HEK293T (cell line): Measurements from ENCODE around the gene ZNF418.

Experiments
- BHLHE40 ChIP-seq: fragments of 450-650 bp; IDR thresholded peaks from 2 replicates; pipeline ENCODE4 v1.6.1; 2016; ENCODE audit warnings: mild to moderate bottlenecking, moderate library complexity, borderline replicate concordance
- CTBP1 ChIP-seq: fragments of 450-650 bp; IDR thresholded peaks from 2 replicates; pipeline ENCODE4 v1.6.1; 2016; ENCODE audit warnings: borderline replicate concordance
- ELF4 ChIP-seq: fragments of 450-650 bp; IDR thresholded peaks from 2 replicates; pipeline ENCODE4 v1.6.1; 2017; ENCODE audit warnings: antibody characterized with exemption
- HDGF ChIP-seq: fragments of 450-650 bp; IDR thresholded peaks from 2 replicates; pipeline ENCODE4 v1.6.1; 2017; ENCODE audit warnings: antibody characterized with exemption, borderline replicate concordance
- SP1 ChIP-seq: fragments of 450-650 bp; IDR thresholded peaks from 2 replicates; pipeline ENCODE4 v1.6.1; 2017
- SUZ12 ChIP-seq: fragments of 450-650 bp; IDR thresholded peaks from 2 replicates; pipeline ENCODE4 v1.6.1; 2016; ENCODE audit warnings: mild to moderate bottlenecking
- TARDBP ChIP-seq: fragments of 450-650 bp; IDR thresholded peaks from 2 replicates; pipeline ENCODE4 v1.6.1; 2016

DNA sequence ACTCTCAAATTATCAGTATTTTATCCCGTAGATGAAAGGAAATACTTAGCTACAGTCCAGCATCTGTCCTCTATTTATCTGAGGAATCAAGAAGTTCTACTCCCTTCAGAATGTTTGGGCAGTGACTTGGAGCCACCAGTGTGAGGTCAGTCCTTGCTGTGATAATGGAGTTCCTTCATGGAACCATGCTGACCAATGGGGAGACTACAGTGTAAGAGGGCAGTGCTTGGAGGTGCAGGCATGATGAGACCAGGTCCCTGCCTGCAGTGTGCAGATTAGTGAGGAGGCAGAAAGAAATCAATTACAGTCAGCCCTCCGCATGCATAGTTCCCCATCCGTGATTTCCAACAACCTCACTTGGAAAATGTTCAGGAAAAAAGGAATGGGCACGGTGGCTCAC, 39.2 kb upstream of the ZNF418 start, which contains the start of gene C19orf18:
- no peak for TF ChIP-seq CTBP1
- TF ChIP-seq BHLHE40, result no peak
- TF ChIP-seq HDGF, result no peak
- TF ChIP-seq TARDBP, result no peak
- TF ChIP-seq ELF4, result no peak
- no peak for TF ChIP-seq SUZ12
- no peak for TF ChIP-seq SP1
